ENCODE data around the gene IP6K1.

The IP6K1 gene

GRCh38 chr3:49723296-49723627 lies 63.1 kb downstream of the IP6K1 start:
- peak; percentile 76 for DNase-seq

GRCh38 chr3:49722896-49723295 lies 63.4 kb downstream of the IP6K1 start:
- DNase-seq: no peak

- no peak for DNase-seq
Observed at GRCh38 chr3:49721896-49722781, 64.2 kb downstream of the IP6K1 start.

DNA sequence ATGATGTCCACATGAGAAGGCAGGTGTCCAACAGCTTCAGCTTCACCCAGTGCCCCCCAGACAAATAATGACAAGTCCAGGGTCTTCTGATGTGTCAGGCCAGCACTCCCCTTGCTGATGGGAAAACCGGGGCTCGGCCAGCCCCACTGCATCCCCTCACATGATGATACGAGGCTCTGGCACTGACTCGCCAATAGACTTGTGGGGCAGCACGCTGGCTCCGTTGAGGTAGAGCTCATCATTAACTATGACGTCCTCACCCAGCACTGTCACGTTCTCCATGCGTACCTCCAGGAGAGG lies 64.8 kb downstream of the IP6K1 start:
- DNase-seq: no peak

DNA sequence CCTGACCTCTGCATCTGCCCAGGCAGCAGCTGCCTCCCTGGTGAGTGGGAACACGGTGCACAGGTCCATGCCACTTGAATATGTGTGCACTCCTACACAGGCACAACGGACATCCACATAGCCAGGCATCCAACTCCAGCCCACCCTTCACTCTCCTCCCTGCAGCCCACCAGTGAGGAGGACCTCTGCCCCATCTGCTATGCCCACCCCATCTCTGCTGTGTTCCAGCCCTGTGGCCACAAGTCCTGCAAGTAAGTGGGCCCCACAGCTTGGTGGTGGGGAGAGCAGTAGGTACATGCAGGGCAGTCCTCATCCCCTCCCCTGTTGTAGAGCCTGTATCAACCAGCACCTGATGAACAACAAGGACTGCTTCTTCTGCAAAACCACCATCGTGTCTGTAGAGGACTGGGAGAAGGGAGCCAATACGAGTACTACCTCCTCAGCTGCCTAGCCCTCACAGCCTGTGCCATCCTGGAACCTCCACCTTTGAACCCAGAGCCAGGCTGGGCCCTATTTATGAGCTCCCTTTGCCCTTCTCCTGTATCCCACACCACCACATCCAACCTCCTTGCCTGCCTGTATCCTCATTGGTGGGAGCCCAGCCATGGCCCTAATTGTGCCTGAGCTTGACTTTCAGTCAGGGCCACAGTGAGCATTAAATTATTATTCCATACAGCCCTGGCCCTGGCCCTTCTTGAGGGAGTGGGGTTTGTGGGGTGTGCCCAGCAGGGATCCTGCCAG lies 65.3 kb downstream of the IP6K1 start:
- DNase-seq: no peak

- peak; percentile 95 for DNase-seq
Observed at GRCh38 chr3:49719214-49719884, 67.0 kb downstream of the IP6K1 start, which contains the start of gene AMIGO3. TSS of gene AMIGO3 (minus strand) at chr3:49719684. CDS start at chr3:49719465, 219 bp downstream.

DNA sequence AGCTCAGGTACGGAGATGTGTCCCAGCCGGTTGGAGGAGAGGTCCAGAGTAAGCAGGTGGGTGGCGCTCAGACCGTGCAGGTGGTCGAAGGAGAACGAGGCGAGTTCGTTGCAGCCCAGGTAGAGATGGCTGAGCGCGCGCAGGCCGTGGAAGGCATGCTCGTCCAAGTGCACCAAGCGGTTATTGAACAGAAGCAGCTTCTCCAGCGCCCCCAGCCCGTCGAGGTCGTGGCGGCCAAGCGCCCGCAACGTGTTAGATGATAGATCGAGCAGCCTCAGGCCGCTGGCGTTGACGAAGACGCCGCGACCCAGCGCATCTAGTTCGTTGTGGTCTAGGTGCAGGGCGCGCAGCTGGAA lies 67.5 kb downstream of the IP6K1 start:
- peak; percentile 33 for DNase-seq

DNA sequence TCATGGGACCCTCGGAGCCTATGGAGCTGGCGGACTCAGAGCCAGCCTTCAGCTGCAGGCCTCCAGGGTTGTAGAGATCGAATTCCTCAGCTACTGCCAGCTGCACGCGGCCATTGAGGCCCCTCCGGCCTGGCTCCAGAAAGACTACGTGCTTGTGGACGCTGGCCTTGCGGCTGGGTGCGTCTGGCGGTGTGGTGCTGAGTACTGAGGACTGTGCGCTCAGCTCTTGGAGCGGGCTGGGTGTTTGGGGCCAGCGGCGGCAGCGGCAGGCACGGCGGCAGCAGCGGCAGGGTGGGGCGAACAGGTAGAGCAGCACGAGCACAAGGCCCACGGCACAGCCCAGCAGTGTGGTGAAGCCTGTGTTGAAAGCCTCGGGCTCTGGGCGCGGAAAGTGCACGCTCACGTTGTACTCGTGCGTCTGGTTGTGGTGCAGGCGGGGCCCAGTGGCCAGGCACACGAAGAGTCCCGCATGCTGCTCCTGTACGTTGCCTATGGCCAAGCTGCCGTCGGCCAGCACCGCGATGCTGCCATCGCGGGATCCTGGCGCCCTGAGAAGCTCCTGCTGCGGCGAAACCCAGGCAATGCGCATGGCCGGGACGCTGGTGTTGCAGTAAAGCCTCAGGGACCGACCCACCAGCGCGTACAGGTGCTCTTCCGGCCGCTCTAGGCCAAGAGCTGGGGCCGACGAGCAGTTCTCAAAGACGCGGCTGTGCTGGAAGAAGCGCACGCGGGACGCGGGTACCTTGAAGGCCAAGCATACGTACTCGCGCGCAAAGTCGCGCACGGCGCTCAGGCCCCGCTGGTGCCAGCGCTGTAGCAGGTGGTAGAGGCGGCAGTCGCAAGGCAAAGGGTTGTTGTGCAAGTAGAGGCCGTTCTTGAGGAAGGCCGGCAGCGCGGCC lies 68.1 kb downstream of the IP6K1 start:
- DNase-seq: no peak

DNA sequence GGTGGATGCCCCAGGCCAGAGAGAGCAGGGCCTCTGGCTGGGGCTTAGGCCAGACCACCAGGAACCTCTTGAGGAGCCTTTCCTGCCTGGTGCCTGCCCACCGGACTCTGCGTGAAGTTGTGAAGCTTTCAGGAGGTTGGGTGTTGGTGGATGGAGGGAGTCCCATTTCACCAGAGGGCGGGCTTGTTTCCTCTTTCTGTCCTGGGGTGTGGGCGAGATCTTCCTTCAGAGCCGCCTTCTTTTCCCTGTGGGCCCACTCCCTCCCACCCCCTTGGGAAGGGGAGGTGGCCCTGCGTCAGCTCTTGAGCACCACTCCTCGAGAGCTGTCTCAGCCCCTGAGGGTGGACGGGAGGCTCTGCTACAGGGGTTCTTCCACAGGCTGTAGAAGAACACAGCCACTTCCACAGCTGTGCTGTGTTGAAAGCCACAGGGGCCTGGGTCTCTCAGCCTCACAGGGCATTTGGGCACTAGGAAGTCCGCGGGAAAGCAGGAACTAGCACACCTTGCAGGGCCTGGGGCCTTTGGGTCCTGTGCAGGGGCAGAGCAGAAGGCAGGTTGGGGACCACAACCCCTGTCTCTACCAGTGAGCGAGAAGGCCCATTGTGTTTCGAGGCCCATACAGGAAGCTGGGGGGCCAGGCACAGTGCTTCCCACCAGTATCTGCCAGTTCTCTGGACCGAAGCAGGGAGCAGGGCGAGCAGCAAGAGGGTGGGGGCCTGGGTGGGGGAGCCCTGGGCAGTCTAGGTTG lies 69.0 kb downstream of the IP6K1 start:
- DNase-seq: no peak

DNA sequence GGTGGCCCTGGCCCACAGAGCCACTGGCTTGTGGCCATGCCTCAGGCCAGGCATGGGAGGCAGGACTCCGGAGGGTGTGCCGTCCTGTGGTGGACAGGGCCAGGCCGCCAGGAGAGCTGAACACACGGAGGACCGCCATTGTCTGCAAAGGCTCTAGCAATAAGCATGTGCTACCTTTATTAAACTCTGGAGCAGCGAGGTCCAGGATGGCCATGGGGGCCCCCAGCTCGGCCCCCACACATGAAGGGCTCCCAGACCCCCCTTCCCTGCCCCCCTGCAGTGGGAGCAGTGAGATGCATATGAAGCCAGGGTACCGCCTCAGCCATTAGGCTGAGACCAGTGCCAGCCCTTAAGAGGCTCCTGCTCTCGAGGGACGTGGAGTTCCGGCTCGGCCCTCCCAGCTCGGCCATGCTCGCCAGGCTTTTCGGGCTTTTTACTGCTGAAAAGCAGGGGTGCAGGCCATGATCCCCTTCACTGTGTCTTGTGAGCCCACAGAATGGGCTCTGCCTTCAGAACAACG lies 69.6 kb downstream of the IP6K1 start:
- DNase-seq: no peak

GRCh38 chr3:49716169-49716568 lies 70.2 kb downstream of the IP6K1 start:
- no peak for DNase-seq

GRCh38 chr3:49715611-49716121 lies 70.7 kb downstream of the IP6K1 start:
- no peak for DNase-seq

DNA sequence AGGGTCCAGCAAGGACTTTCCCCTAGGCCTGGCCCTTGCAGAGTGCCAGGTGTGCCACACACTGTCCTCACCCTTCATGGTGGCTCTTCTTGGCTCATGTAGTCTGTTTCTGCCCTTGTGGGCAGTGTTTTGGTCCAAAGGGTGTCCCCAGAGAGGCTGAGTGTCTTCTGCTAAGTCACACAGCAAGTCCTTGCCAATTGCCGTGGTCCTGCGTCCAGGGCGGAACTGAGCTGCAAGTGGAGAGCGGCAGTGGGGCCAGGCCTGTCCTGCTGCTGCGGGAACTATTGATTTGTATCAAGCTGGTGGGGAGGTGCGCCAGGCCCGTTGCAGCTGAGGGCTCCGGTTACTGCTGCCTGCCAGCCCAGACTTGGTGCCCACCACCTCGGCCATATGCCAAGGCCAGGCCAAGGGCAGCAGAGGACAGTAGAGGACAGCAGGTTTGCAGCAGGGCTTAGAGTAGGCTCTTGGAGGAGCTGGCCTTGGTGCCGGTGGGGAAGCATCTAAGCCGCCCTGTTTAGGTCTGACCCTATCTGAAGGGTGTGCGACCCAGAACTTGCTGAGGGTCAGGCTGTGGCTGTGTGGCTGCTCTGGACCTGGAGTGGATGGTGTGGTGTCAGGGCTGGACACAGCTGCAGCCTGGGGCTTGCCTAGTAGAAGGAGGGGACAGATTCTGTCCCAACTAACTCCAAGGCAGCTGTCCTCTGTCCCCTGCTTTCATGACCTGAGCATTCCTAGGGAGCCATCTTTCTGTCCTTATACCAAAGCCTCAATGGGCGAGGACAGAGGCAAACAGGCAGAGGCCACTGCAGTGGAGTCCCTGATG lies 71.4 kb downstream of the IP6K1 start:
- DNase-seq: no peak

DNA sequence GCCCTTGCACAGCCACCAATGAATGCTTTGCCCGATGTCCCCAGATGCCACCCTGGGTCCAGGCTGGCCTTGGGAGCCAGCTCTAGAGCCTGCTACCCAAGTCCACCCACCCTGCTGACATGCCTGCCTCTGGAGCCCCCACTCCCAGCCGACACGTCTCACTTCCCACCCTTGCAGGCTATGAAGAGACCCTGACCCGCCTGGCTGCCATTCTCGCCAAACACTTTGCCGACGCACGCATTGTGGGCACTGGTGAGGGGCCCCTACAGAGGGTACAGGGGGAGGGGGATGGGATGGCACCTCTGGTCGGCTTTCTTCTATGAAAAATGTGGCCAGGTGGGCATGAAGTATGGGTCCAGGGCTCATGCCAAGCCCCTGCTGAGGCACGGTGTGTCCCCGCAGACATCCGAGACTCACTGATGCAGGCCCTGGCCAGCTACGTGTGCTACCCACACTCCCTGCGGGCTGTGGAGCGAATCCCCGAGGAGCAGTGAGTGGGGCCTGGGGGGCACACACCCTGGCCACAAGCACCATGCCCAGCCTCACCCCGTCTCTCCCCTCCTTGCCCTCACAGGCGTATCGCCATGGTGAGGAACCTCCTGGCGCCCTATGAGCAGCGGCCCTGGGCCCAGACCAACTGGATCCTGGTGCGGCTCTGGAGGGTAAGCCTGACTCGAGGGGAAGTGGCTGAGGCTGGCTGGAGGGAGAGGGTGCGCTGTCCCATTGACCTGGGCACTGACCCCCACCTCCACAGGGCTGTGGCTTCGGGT lies 72.8 kb downstream of the IP6K1 start:
- no peak for DNase-seq

DNA sequence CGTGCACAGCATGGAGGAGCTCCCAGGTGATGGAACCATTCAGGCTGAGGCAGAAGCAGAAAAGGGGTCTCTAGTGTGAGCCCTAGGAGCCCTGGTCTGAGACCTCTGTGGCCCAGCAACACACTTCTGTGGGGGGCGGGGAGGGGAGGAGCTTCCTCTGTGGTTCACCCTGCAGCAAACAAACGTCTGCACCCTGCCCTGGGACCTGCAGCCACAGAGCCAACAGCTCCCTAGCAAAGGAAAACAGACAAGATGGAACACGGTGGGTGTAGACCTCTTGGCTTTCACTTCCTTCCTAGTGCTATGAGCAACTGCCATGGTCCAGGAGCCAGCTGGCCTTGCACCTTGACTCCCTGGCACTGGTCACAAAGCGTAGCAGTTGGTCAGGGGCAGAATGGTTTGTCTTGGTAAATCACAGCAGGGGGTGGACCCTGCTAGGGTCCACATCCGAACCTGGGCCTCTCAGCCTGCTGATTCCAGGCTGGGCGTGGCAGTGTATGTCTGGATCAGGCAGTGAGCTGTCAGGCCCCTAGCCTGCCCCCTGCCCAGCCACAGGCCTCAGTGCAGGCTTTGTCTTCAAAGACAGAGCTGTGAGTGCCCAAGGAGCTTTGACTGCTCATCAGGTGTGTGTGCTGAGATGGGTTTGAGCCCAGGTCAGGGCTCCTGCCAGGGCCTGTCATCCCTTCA lies 73.6 kb downstream of the IP6K1 start:
- no peak for DNase-seq

GRCh38 chr3:49712166-49712565 lies 74.2 kb downstream of the IP6K1 start:
- no peak for DNase-seq

- DNase-seq: no peak
Observed at GRCh38 chr3:49711489-49711888, 74.9 kb downstream of the IP6K1 start.

DNA sequence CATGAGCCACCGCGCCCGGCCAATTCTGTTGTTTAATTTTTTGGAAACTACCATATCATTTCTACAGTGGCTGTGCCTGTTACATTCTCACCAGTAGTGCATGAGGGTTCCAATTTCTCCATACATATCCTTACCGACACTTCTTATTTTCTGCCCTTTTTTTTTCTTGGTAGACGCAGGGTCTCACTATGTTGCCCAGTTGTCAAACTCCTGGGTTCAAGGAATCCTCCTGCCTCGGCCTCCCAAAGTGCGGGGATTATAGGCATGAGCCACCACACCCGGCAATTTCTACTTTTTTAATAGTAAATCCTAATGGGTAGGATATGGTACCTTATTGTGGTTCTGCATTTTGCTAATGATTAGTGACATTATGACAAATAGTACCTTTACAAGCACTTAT lies 76.5 kb downstream of the IP6K1 start:
- DNase-seq: no peak

DNA sequence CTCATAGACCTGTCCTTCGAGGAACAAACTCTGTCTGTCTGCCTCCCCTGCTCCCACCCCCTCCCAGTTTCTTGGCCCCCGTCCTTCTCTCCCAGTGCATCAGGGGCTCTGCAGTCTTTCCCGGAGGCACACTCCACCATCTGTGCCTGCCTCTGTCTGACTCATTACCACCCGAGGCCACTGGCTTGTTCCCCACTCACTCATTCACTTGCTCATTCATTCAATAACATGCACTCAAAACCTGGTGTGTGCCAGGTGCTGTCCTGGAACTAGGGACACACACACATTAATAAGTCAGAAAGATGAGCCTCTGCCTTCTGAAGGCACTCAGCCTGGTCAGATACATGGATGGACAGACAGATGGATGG lies 79.2 kb downstream of the IP6K1 start:
- DNase-seq: no peak

Measured in activated CD4-positive, alpha-beta T cell treated with anti-CD3 and anti-CD28 coated beads for 48 hours (primary cell).